K562 (cell line): ENCODE data around the gene RFNG. TPM values are rescaled to one million over a fixed set of nuclear protein-coding genes. Genes with fewer than 3 reads are reported as not detected.

Experiments
- BMI1 ChIP-seq: fragments of 150-350 bp; IDR thresholded peaks from 2 replicates; pipeline ENCODE4 v1.6.1; 2014; ENCODE audit warnings: low read length
- ERF ChIP-seq: fragments of 450-650 bp; formaldehyde crosslinking; IDR thresholded peaks from 2 replicates; pipeline ENCODE4 v1.4.0; 2020; ENCODE audit warnings: mild to moderate bottlenecking, mixed read lengths
- LCOR ChIP-seq: sonication (generic); formaldehyde crosslinking; IDR thresholded peaks from 2 replicates; pipeline ENCODE4 v1.8.0; 2022; ENCODE audit warnings: mild to moderate bottlenecking, missing genetic modification reagents
- MLX ChIP-seq, 2 experiments: fragments of 450-650 bp in 1 of 2; sonication (generic) in 1 of 2; formaldehyde crosslinking; conservative IDR thresholded peaks; 2 replicates each; pipeline versions ENCODE4 v1.4.0 to v1.8.1; 2020 to 2022; ENCODE audit warnings: mild to moderate bottlenecking in 1 of 2, missing genetic modification reagents in 1 of 2
- PHTF2 ChIP-seq: fragments of 250-450 bp; sonication (Bioruptor Pico); IDR thresholded peaks from 2 replicates; pipeline ENCODE4 v1.5.0; 2021; ENCODE audit warnings: mild to moderate bottlenecking
- PYGO2 ChIP-seq: fragments of 450-650 bp; IDR thresholded peaks from 2 replicates; pipeline ENCODE4 v1.6.1; 2016; ENCODE audit warnings: mild to moderate bottlenecking, missing genetic modification characterization, moderate library complexity, missing compliant biosample characterization
- RBM14 ChIP-seq: fragments of 200-400 bp; formaldehyde crosslinking; IDR thresholded peaks from 2 replicates; pipeline ENCODE4 v1.6.1; 2018; ENCODE audit warnings: low read depth, mild to moderate bottlenecking, low read length, moderate library complexity, borderline replicate concordance; ENCODE audit not compliant: insufficient read depth
- RBM34 ChIP-seq: fragments of 200-400 bp; formaldehyde crosslinking; IDR thresholded peaks from 2 replicates; pipeline ENCODE4 v1.6.1; 2018; ENCODE audit warnings: low read length, borderline replicate concordance; ENCODE audit not compliant: insufficient read depth
- SMAD4 ChIP-seq: fragments of 250-450 bp; sonication (Bioruptor Pico); conservative IDR thresholded peaks from 2 replicates; pipeline ENCODE4 v1.8.0; 2021; ENCODE audit warnings: inconsistent platforms, mild to moderate bottlenecking, moderate library complexity
- TOE1 ChIP-seq, 2 experiments: fragments of 450-650 bp in 1 of 2; sonication (generic) in 1 of 2; formaldehyde crosslinking in 1 of 2; IDR thresholded peaks; 2 replicates each; pipeline versions ENCODE4 v1.7.1 to v1.8.0; 2016 to 2022; ENCODE audit warnings: borderline replicate concordance in 2 of 2, mild to moderate bottlenecking in 2 of 2, antibody characterized with exemption in 1 of 2, inconsistent platforms in 1 of 2, low read depth in 1 of 2, missing genetic modification reagents in 1 of 2, moderate library complexity in 1 of 2
- ZBTB12 ChIP-seq: fragments of 250-450 bp; sonication (Bioruptor Pico); IDR thresholded peaks from 2 replicates; pipeline ENCODE4 v1.4.0; 2020
- ZKSCAN1 ChIP-seq: fragments of 150-350 bp; IDR thresholded peaks from 2 replicates; pipeline ENCODE4 v1.6.1; 2016; ENCODE audit warnings: low read depth, low read length
- ZNF124 ChIP-seq: sonication (generic); formaldehyde crosslinking; IDR thresholded peaks from 2 replicates; pipeline ENCODE4 v1.8.1; 2022; ENCODE audit warnings: missing genetic modification reagents
- ZNF143 ChIP-seq: sonication (generic); formaldehyde crosslinking; IDR thresholded peaks from 2 replicates; pipeline ENCODE4 v1.9.0; 2022; ENCODE audit warnings: mild to moderate bottlenecking, missing genetic modification reagents
- ZNF57 ChIP-seq: fragments of 450-650 bp; formaldehyde crosslinking; IDR thresholded peaks from 2 replicates; pipeline ENCODE4 v1.4.0; 2020; ENCODE audit warnings: mild to moderate bottlenecking, moderate library complexity
- ZNF707 ChIP-seq: fragments of 250-450 bp; sonication (Bioruptor Pico); conservative IDR thresholded peaks from 2 replicates; pipeline ENCODE4 v1.8.0; 2022; ENCODE audit warnings: inconsistent platforms, mild to moderate bottlenecking, moderate library complexity
- polyA plus RNA-seq, 8 experiments: library from polyadenylated mRNA; depleted of rRNA in 4 of 8; stranded (reverse) in 5 of 8; unstranded in 3 of 8; fragments of >200 nt; fragmentation: Nextera tagmentation in 2 of 8; fragmentation: Illumina TruSeq in 1 of 8; extraction: Ambion mirVana in 2 of 8; extraction: Trizol in 1 of 8; gene quantifications; 2 replicates each; pipeline versions ENCODE4 v1.2.1 to v1.2.3, GENCODE V29; 2011 to 2014; ENCODE audit warnings: inconsistent platforms in 1 of 8, missing spikeins in 1 of 8
- total RNA-seq, 7 experiments: library from RNA; depleted of rRNA in 6 of 7; stranded (reverse); fragments of >200 nt in 6 of 7; fragmentation: Illumina TruSeq in 2 of 7; extraction: Trizol in 2 of 7; gene quantifications; 2 replicates each; pipeline versions ENCODE4 v1.2.1 to v1.2.3, GENCODE V29; 2011 to 2021; ENCODE audit warnings: low replicate concordance in 1 of 7
- TF ChIP-seq, protein P1 (sequence below): sonication (generic); formaldehyde crosslinking; IDR thresholded peaks from 2 replicates; pipeline ENCODE4 v1.8.0; 2022; ENCODE audit warnings: missing genetic modification reagents, mild to moderate bottlenecking, moderate library complexity, borderline replicate concordance
- TF ChIP-seq, protein P2 (sequence below): sonication (generic); IDR thresholded peaks from 2 replicates; pipeline ENCODE4 v1.6.1; 2016
- TF ChIP-seq, protein P3 (sequence below): sonication (generic); formaldehyde crosslinking; IDR thresholded peaks from 2 replicates; pipeline ENCODE4 v1.8.0; 2022; ENCODE audit warnings: mild to moderate bottlenecking, low read depth, missing genetic modification reagents
- TF ChIP-seq, protein P4 (sequence below): fragments of 250-450 bp; sonication (Bioruptor Pico); IDR thresholded peaks from 2 replicates; pipeline ENCODE4 v1.8.0; 2021; ENCODE audit warnings: borderline replicate concordance, mild to moderate bottlenecking, moderate library complexity; ENCODE audit not compliant: poor library complexity, severe bottlenecking

Gene RFNG
- total and polyA plus RNA-seq, 9 of the 15 experiments (the other 6 are each of a cell fraction or from before 2014, with no cell fraction given): 0.32 to 32.8 (median 9.5) TPM

GRCh38 chr17:82065638-82066303, 14.2 kb upstream of the RFNG start, which contains the start of gene DUS1L (continued):
- TF ChIP-seq, protein P1, sequence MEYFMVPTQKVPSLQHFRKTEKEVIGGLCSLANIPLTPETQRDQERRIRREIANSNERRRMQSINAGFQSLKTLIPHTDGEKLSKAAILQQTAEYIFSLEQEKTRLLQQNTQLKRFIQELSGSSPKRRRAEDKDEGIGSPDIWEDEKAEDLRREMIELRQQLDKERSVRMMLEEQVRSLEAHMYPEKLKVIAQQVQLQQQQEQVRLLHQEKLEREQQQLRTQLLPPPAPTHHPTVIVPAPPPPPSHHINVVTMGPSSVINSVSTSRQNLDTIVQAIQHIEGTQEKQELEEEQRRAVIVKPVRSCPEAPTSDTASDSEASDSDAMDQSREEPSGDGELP (CRISPR knock-in tag): peak; percentile 55; the same call in 1 of the 2 replicates
- TF ChIP-seq, protein P2, sequence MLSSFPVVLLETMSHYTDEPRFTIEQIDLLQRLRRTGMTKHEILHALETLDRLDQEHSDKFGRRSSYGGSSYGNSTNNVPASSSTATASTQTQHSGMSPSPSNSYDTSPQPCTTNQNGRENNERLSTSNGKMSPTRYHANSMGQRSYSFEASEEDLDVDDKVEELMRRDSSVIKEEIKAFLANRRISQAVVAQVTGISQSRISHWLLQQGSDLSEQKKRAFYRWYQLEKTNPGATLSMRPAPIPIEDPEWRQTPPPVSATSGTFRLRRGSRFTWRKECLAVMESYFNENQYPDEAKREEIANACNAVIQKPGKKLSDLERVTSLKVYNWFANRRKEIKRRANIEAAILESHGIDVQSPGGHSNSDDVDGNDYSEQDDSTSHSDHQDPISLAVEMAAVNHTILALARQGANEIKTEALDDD: no peak
- peak; percentile 66; the same call in 1 of the 2 replicates for TF ChIP-seq ZKSCAN1
- TF ChIP-seq PHTF2 (CRISPR knock-in tag): no peak
- TF ChIP-seq, protein P3, sequence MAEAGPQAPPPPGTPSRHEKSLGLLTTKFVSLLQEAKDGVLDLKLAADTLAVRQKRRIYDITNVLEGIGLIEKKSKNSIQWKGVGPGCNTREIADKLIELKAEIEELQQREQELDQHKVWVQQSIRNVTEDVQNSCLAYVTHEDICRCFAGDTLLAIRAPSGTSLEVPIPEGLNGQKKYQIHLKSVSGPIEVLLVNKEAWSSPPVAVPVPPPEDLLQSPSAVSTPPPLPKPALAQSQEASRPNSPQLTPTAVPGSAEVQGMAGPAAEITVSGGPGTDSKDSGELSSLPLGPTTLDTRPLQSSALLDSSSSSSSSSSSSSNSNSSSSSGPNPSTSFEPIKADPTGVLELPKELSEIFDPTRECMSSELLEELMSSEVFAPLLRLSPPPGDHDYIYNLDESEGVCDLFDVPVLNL (CRISPR knock-in tag): no peak
- no peak for TF ChIP-seq BMI1
- no peak for TF ChIP-seq ZBTB12 (CRISPR knock-in tag)
- TF ChIP-seq ZNF707: peak; percentile 30; the same call in 1 of the 2 replicates
- TF ChIP-seq, protein P4, sequence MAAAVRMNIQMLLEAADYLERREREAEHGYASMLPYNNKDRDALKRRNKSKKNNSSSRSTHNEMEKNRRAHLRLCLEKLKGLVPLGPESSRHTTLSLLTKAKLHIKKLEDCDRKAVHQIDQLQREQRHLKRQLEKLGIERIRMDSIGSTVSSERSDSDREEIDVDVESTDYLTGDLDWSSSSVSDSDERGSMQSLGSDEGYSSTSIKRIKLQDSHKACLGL (CRISPR knock-in tag): no peak
- TF ChIP-seq ZNF57: 0 out of 2 replicates have a peak, but pooled peaks have one; percentile 31
- peak; percentile 87 for TF ChIP-seq SMAD4 (CRISPR knock-in tag)
- TF ChIP-seq PYGO2 (tag): no peak
- 0 out of 2 replicates have a peak, but pooled peaks have one; percentile 36 for TF ChIP-seq RBM34
- TF ChIP-seq ZNF143: no peak
- no peak for TF ChIP-seq ZNF124
- TF ChIP-seq RBM14: no peak
- TF ChIP-seq MLX (CRISPR knock-in tag; conservative IDR thresholded peaks at IDR 0.05): no peak
- TF ChIP-seq TOE1 (IDR thresholded peaks at IDR 0.05; ENCODE audit: borderline replicate concordance): peak; percentile 57; the same call in 1 of the 2 replicates
- no peak for TF ChIP-seq TOE1 (CRISPR knock-in tag; IDR thresholded peaks at IDR 0.05; ENCODE audit: borderline replicate concordance, low read depth)
- TF ChIP-seq LCOR (CRISPR knock-in tag): no peak
- TF ChIP-seq ERF: peak; percentile 92; the same call in 1 of the 2 replicates
